GM11168 (cell line): ENCODE data around the gene TNS3.

Experiments used
- in situ Hi-C: fragments of 300-500 bp; cut with MboI; formaldehyde crosslinking; loops from one replicate; pipeline ENCODE4 v1.12.0; 2022; ENCODE audit warnings: low sequenced_read_pairs; ENCODE audit not compliant: unreplicated experiment

Gene TNS3

GRCh38 chr7:47344171-47344955, 237.5 kb downstream of the TNS3 start:
- in situ Hi-C loops: no loop called here

GRCh38 chr7:47343061-47343455, 238.9 kb downstream of the TNS3 start:
- in situ Hi-C loops: no loop called here

GRCh38 chr7:47342296-47343060, 239.4 kb downstream of the TNS3 start:
- in situ Hi-C loops: no loop called here

GRCh38 chr7:47340517-47340916, 241.4 kb downstream of the TNS3 start:
- in situ Hi-C loops: no loop called here

- in situ Hi-C loops: no loop called here
These were observed 243.9 kb downstream of the TNS3 start for GRCh38 chr7:47338026-47338425.

- in situ Hi-C loops: no loop called here
These were observed 244.4 kb downstream of the TNS3 start for GRCh38 chr7:47337531-47337930.

- in situ Hi-C loops: no loop called here
These were observed 245.2 kb downstream of the TNS3 start for GRCh38 chr7:47336472-47337425.

GRCh38 chr7:47335557-47336471, 246.1 kb downstream of the TNS3 start:
- in situ Hi-C loops: no loop called here

- in situ Hi-C loops: no loop called here
These were observed 246.8 kb downstream of the TNS3 start for GRCh38 chr7:47335071-47335470.

- in situ Hi-C loops: no loop called here
These were observed 248.0 kb downstream of the TNS3 start for GRCh38 chr7:47333959-47334358.

- in situ Hi-C loops: no loop called here
These were observed 248.4 kb downstream of the TNS3 start for GRCh38 chr7:47333554-47333887.

- in situ Hi-C loops: no loop called here
These were observed 249.0 kb downstream of the TNS3 start for GRCh38 chr7:47332681-47333553.

GRCh38 chr7:47332213-47332612, 249.7 kb downstream of the TNS3 start:
- in situ Hi-C loops: no loop called here

- in situ Hi-C loops: no loop called here
These were observed 250.7 kb downstream of the TNS3 start for GRCh38 chr7:47331179-47331565.

GRCh38 chr7:47330561-47331178, 251.2 kb downstream of the TNS3 start:
- in situ Hi-C loops: no loop called here

- in situ Hi-C loops: no loop called here
These were observed 251.9 kb downstream of the TNS3 start for GRCh38 chr7:47330026-47330425.

- in situ Hi-C loops: no loop called here
These were observed 252.5 kb downstream of the TNS3 start for GRCh38 chr7:47329320-47329926.
